Peyer's patch (tissue), 4 donors: ENCODE results near the gene PPM1G.

Experiments used
- POLR2A ChIP-seq, 2 donors: fragments of 450-650 bp; IDR thresholded peaks; one replicate each; pipeline ENCODE4 v1.5.1; 2017; ENCODE audit warnings: antibody characterized with exemption in 2 of 2, mild to moderate bottlenecking in 2 of 2, moderate library complexity in 2 of 2
- TF ChIP-seq, protein P1 (sequence below), 6 experiments: fragments of 450-650 bp in 4 of 6; fragments of 200-600 bp in 2 of 6; sonication (generic) in 1 of 6; IDR thresholded peaks; one replicate each; pipeline ENCODE4 v1.5.1; 2017 to 2019; ENCODE audit warnings: antibody characterized with exemption in 6 of 6, mild to moderate bottlenecking in 3 of 6, moderate library complexity in 1 of 6

DNA sequence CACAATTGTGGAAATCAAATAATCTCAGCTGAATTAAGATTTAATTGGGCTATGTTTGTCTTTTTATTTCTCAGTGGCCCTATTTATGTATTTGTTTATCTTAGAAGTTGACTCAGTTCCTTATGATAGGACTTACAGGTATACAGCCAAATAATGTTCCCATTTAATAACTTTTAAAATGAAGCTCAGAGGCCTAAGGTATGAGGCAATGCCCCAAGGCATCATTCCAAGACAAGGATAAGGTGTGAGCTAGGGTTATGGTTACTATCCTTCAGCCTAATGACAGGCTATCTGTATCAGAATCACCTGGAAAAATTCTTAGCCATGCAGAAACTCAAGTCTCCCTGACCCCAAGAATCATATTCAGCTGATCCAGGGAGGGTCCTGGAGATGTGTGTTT, 11.6 kb upstream of the PPM1G start:
- TF ChIP-seq, protein P1, sequence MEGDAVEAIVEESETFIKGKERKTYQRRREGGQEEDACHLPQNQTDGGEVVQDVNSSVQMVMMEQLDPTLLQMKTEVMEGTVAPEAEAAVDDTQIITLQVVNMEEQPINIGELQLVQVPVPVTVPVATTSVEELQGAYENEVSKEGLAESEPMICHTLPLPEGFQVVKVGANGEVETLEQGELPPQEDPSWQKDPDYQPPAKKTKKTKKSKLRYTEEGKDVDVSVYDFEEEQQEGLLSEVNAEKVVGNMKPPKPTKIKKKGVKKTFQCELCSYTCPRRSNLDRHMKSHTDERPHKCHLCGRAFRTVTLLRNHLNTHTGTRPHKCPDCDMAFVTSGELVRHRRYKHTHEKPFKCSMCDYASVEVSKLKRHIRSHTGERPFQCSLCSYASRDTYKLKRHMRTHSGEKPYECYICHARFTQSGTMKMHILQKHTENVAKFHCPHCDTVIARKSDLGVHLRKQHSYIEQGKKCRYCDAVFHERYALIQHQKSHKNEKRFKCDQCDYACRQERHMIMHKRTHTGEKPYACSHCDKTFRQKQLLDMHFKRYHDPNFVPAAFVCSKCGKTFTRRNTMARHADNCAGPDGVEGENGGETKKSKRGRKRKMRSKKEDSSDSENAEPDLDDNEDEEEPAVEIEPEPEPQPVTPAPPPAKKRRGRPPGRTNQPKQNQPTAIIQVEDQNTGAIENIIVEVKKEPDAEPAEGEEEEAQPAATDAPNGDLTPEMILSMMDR (IDR thresholded peaks at IDR 0.05), result no peak
- TF ChIP-seq POLR2A (IDR thresholded peaks at IDR 0.05), result no peak
